ENCODE data around the gene VARS1. TPM values are rescaled to one million over a fixed set of nuclear protein-coding genes. Genes with fewer than 3 reads are reported as not detected.

Gene VARS1
- total RNA-seq, 1 donor from 2014 or later: 39.8 TPM

DNA sequence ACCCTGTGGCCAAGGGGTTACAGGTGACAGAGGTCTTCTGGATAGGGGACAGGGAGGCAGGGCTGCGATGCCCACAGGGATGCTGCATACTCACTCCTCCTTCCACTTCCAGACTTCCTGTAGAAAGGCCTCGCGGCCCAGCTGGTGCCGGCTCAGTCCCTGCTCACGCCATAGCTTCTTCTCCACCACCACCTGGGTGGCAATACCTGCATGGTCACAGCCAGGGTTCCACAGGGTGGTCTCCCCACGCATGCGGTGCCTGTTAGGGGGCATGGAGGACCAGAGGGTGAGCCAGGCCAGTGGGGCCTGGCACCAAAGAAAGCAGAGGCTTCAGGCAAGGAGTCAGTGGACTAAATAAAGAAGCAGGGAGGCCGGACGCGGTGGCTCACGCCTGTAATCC is 10.1 kb downstream of the VARS1 start:
- H3K27ac ChIP-seq: no peak overlapping the region
- no peak for DNase-seq (ENCODE audit: extremely low spot score in 2 of 2)
- no peaks in the 10 kb centered on the region for H3K4me1 ChIP-seq
- H3K36me3 ChIP-seq: peaks cover 0 to 42% of the 10 kb centered on the region in 2 donors
- intact Hi-C loops (cut with DNase I): no loop called here
- no peaks in the 10 kb centered on the region for H3K9me3 ChIP-seq
- no peaks in the 10 kb centered on the region for H3K27me3 ChIP-seq
- H3K4me3 ChIP-seq: no peak overlapping the region
- TF ChIP-seq, protein P1, sequence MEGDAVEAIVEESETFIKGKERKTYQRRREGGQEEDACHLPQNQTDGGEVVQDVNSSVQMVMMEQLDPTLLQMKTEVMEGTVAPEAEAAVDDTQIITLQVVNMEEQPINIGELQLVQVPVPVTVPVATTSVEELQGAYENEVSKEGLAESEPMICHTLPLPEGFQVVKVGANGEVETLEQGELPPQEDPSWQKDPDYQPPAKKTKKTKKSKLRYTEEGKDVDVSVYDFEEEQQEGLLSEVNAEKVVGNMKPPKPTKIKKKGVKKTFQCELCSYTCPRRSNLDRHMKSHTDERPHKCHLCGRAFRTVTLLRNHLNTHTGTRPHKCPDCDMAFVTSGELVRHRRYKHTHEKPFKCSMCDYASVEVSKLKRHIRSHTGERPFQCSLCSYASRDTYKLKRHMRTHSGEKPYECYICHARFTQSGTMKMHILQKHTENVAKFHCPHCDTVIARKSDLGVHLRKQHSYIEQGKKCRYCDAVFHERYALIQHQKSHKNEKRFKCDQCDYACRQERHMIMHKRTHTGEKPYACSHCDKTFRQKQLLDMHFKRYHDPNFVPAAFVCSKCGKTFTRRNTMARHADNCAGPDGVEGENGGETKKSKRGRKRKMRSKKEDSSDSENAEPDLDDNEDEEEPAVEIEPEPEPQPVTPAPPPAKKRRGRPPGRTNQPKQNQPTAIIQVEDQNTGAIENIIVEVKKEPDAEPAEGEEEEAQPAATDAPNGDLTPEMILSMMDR (IDR thresholded peaks at IDR 0.05): no peak
- TF ChIP-seq POLR2A (IDR thresholded peaks at IDR 0.05) (no peak), POLR2AphosphoS5 (IDR thresholded peaks at IDR 0.05; ENCODE audit: insufficient read depth in 1 of 2, low read depth in 1 of 2) (no peak)

DNA sequence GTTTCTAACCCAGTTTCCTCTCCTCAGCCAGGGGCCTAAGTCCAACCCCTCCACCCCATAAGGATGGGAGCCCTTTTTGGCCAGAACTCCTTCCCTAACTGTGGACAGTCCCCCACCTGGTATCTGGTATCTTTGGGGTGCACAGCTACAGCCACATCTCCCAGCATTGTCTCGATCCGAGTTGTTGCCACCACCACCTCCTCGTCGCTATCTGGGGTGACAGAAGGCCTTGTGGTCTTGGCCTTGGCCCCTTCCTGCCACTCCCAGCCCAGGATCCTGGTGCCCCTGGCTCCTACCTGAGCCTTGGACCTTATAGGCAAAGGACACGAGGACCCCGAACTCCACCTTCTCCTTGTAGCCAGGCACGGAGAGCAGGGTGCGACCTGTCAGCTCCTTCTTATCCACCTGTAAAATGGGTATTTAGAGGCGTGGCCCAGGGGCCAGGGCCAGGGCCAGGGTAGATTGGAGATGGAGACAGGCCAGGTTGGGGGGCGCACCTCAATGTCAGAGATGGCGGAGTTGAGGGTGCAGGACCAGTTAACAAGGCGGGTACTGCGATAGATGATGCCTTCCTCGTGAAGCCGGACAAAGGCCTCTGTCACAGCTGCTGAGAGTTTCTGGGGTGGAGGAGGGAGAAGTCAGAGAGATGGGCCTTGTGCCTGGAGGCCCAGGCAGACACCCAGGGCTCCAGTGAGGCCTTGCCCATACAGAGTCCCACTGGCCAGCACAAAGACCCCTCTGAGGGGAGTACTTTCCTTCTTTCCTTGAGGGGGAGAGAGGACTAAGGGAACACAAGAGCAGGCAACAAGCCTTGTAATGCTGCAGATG is 11.2 kb downstream of the VARS1 start:
- H3K27me3 ChIP-seq: no peaks in the 10 kb centered on the region
- H3K9me3 ChIP-seq: no peaks in the 10 kb centered on the region
- no peak overlapping the region for H3K4me3 ChIP-seq
- no peaks in the 10 kb centered on the region for H3K4me1 ChIP-seq
- DNase-seq (ENCODE audit: extremely low spot score in 2 of 2): no peak
- peaks cover 0 to 54% of the 10 kb centered on the region in 2 donors for H3K36me3 ChIP-seq
- no peak overlapping the region for H3K27ac ChIP-seq
- TF ChIP-seq, protein P1 (IDR thresholded peaks at IDR 0.05): no peak
- TF ChIP-seq POLR2A (IDR thresholded peaks at IDR 0.05) (no peak), POLR2AphosphoS5 (IDR thresholded peaks at IDR 0.05; ENCODE audit: insufficient read depth in 1 of 2, low read depth in 1 of 2) (no peak)
- intact Hi-C loops (cut with DNase I): no loop called here

DNA sequence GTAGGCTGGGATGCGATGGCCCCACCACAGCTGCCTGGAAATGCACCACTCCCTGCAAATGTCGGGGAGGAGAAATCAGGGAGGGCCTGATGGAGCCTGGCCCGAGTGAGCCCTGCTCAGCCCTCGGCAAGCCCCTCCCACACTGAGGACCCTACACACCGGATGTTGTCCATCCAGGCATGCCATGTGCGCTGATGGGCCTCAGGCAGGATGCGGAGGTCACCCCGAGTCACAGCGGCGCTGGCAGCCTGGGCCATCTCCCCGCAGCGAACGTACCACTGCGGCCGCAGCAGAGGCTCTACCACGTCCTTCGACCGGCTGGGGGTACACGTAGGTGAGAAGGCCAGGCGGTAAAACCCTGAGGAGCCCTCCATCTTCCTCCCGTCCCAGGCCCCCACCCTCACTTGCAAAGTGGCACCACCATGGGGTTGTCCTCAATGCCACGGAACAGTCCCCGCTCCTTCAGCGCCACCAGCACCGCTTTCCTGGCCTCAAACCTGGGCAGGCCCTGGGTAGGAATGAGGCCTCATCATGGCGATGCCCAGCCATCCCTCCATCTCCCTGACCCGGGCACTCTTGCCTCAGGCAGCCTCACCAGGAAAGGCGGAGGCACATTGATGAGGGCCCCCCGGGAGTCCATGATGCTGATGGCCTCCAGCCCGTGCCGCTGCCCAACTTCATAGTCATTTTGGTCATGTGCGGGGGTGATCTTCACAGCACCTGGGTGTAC is 13.3 kb downstream of the VARS1 start:
- no peaks in the 10 kb centered on the region for H3K27me3 ChIP-seq
- H3K36me3 ChIP-seq: peaks cover 0 to 60% of the 10 kb centered on the region in 2 donors
- intact Hi-C loops (cut with DNase I): no loop called here
- no peak for TF ChIP-seq POLR2AphosphoS5 (IDR thresholded peaks at IDR 0.05; ENCODE audit: insufficient read depth in 1 of 2, low read depth in 1 of 2)
- TF ChIP-seq, protein P1 (IDR thresholded peaks at IDR 0.05): no peak
- no peak for TF ChIP-seq POLR2A (IDR thresholded peaks at IDR 0.05)
- no peaks in the 10 kb centered on the region for H3K9me3 ChIP-seq
- H3K4me1 ChIP-seq: peaks cover 2% of the 10 kb centered on the region
- no peak for DNase-seq (ENCODE audit: extremely low spot score in 2 of 2)
- H3K27ac ChIP-seq: no peak overlapping the region
- H3K4me3 ChIP-seq: no peak overlapping the region

DNA sequence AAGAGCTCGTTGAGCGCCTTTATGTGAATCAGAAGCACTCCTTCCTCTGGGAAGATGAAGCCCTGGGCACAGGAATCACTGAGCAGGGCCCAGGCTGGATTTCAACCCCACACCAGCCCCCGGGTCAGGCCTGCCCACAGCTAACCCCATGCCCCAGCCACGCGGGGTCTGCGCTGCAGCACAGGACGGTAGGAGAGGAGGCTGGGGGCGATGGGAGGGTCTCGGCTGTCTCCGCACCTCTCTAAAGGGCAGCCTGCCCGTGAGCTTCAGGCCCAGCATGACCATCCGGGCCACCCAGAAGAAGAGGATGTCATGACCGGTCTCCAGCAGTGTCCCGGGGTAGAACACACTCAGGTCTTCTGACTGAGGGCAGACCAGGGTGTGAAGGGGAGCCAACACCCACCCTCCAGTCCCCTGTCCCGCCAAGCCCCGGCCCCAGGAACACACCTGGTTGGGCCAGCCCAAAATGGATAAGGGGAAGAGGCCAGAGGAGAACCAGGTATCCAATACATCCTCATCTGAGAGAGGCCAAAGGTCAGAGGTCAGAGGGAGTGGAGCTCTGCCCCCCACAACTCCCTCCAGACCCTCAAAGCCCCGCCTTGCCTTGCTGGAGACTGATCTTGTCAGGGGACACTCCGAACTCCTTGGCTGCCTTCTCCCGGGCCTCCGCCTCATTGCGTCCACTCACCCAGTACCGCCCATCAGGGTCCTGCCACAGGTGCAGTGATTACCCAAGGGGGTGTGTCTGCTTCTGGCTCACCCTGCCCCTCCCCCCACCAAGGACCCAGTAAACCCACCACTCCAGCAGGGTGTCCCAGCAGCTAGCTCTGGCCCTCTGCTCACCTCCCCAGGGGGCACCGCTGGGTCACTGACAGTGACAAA is 14.1 kb downstream of the VARS1 start:
- intact Hi-C loops (cut with DNase I): no loop called here
- Histone ChIP-seq H3K27ac (no peak overlapping the region), H3K9me3 (no peaks in the 10 kb centered on the region), H3K4me1 (peaks cover 10% of the 10 kb centered on the region), H3K4me3 (no peak overlapping the region), H3K27me3 (no peaks in the 10 kb centered on the region), H3K36me3 (peaks cover 0 to 60% of the 10 kb centered on the region in 2 donors)
- TF ChIP-seq, protein P1 (IDR thresholded peaks at IDR 0.05): no peak
- TF ChIP-seq POLR2A (IDR thresholded peaks at IDR 0.05): no peak
- no peak for TF ChIP-seq POLR2AphosphoS5 (IDR thresholded peaks at IDR 0.05; ENCODE audit: insufficient read depth in 1 of 2, low read depth in 1 of 2)
- peak in 1 of 2 donors; percentile 93 for DNase-seq (ENCODE audit: extremely low spot score in 2 of 2)

Measured in vagina (tissue), 2 donors.